ENCODE measurements around the gene RAD51B. TPM values are rescaled to one million over a fixed set of nuclear protein-coding genes. Genes with fewer than 3 reads are reported as not detected.

Gene RAD51B
- polyA plus RNA-seq, 3 donors: 3.6 to 11.6 (median 9.4) TPM

- Mint-ChIP-seq H3K36me3 (peaks cover 12 to 13% of the 10 kb centered on the region in 2 donors), H3K4me1 (peaks cover 25% of the 10 kb centered on the region), H3K4me3 (no peak overlapping the region), H3K27me3 (ENCODE audit: low read depth in 3 of 3) (peaks cover 16 to 34% (median 30%) of the 10 kb centered on the region in 3 donors), H3K9me3 (peaks cover 0 to 6% (median 0%) of the 10 kb centered on the region in 7 donors), H3K27ac (peak overlapping the region in 1 of 7 donors; percentile 33)
- Histone ChIP-seq H2AFZ (ENCODE audit: insufficient read depth, low read depth, low read length, poor library complexity, severe bottlenecking) (no peak overlapping the region), H3K9me3 (replicated peaks in 1 of 2; ENCODE audit: control insufficient read depth in 1 of 2, insufficient read depth in 1 of 2, low read length in 2 of 2) (no peaks in the 10 kb centered on the region), H3K4me2 (replicated peaks; ENCODE audit: extremely low read depth, low read length, poor library complexity, severe bottlenecking) (no peak overlapping the region), H3K27ac (ENCODE audit: low read depth in 1 of 2, low read length in 2 of 2) (no peak overlapping the region), H4K20me1 (ENCODE audit: insufficient read depth, low read length) (no peaks in the 10 kb centered on the region), H3K27me3 (ENCODE audit: control insufficient read depth in 2 of 2, insufficient read depth in 2 of 2, low read length in 2 of 2) (peaks cover 0 to 18% of the 10 kb centered on the region in 2 donors), H3K4me1 (ENCODE audit: control insufficient read depth in 1 of 2, insufficient read depth in 2 of 2, low read length in 2 of 2) (peaks cover 24 to 28% of the 10 kb centered on the region in 2 donors), H3K9ac (ENCODE audit: insufficient read depth, low read length, poor library complexity, severe bottlenecking) (no peak overlapping the region), H3K36me3 (replicated peaks in 1 of 2; ENCODE audit: control insufficient read depth in 1 of 2, insufficient read depth in 2 of 2, low read length in 2 of 2) (no peaks in the 10 kb centered on the region), H3K79me2 (ENCODE audit: insufficient read depth, low read length) (no peaks in the 10 kb centered on the region), H3K4me3 (replicated peaks in 1 of 3; ENCODE audit: low read depth in 2 of 3, low read length in 3 of 3) (no peak overlapping the region)
- TF ChIP-seq CTCF (IDR thresholded peaks at IDR 0.05): no peak
- no peak for DNase-seq
- WGBS (ENCODE audit: insufficient coverage): 96% methylated on average over 6 of the region's 11 CpGs
- intact Hi-C loops (cut with micrococcal nuclease): no loop called here
Observed at GRCh38 chr14:68631394-68632053, 811.9 kb downstream of the RAD51B start.

GRCh38 chr14:68632054-68632895, 812.7 kb downstream of the RAD51B start:
- intact Hi-C loops (cut with micrococcal nuclease): no loop called here
- H3K27me3 Mint-ChIP-seq (ENCODE audit: low read depth in 3 of 3): peaks cover 16 to 33% (median 30%) of the 10 kb centered on the region in 3 donors
- no peak overlapping the region for H2AFZ ChIP-seq (ENCODE audit: insufficient read depth, low read depth, low read length, poor library complexity, severe bottlenecking)
- no peaks in the 10 kb centered on the region for H3K36me3 ChIP-seq (replicated peaks in 1 of 2; ENCODE audit: control insufficient read depth in 1 of 2, insufficient read depth in 2 of 2, low read length in 2 of 2)
- peaks cover 0 to 15% of the 10 kb centered on the region in 2 donors for H3K27me3 ChIP-seq (ENCODE audit: control insufficient read depth in 2 of 2, insufficient read depth in 2 of 2, low read length in 2 of 2)
- no peak overlapping the region for H3K4me2 ChIP-seq (replicated peaks; ENCODE audit: extremely low read depth, low read length, poor library complexity, severe bottlenecking)
- no peak for TF ChIP-seq CTCF (IDR thresholded peaks at IDR 0.05)
- H3K4me1 Mint-ChIP-seq: peaks cover 30% of the 10 kb centered on the region
- H3K4me3 ChIP-seq (replicated peaks in 1 of 3; ENCODE audit: low read depth in 2 of 3, low read length in 3 of 3): no peak overlapping the region
- H3K4me3 Mint-ChIP-seq: no peak overlapping the region
- H3K27ac Mint-ChIP-seq: peak overlapping the region in 1 of 7 donors; percentile 63
- no peaks in the 10 kb centered on the region for H3K9me3 ChIP-seq (replicated peaks in 1 of 2; ENCODE audit: control insufficient read depth in 1 of 2, insufficient read depth in 1 of 2, low read length in 2 of 2)
- H4K20me1 ChIP-seq (ENCODE audit: insufficient read depth, low read length): no peaks in the 10 kb centered on the region
- no peak for DNase-seq
- peaks cover 30 to 32% of the 10 kb centered on the region in 2 donors for H3K4me1 ChIP-seq (ENCODE audit: control insufficient read depth in 1 of 2, insufficient read depth in 2 of 2, low read length in 2 of 2)
- H3K9me3 Mint-ChIP-seq: peaks cover 0 to 5% (median 0%) of the 10 kb centered on the region in 7 donors
- over 99% methylated on average over 12 of the region's 19 CpGs for WGBS (ENCODE audit: insufficient coverage)
- H3K27ac ChIP-seq (ENCODE audit: low read depth in 1 of 2, low read length in 2 of 2): no peak overlapping the region
- no peak overlapping the region for H3K9ac ChIP-seq (ENCODE audit: insufficient read depth, low read length, poor library complexity, severe bottlenecking)
- no peaks in the 10 kb centered on the region for H3K79me2 ChIP-seq (ENCODE audit: insufficient read depth, low read length)
- H3K36me3 Mint-ChIP-seq: peaks cover 8 to 10% of the 10 kb centered on the region in 2 donors
